ENCODE measurements around the gene CDH15.
"Not testable (repeated sequence)": the region's sequence is repeated elsewhere in the genome, so short reads cannot be mapped to it uniquely, and the experiment has no call there.

The CDH15 gene

DNA sequence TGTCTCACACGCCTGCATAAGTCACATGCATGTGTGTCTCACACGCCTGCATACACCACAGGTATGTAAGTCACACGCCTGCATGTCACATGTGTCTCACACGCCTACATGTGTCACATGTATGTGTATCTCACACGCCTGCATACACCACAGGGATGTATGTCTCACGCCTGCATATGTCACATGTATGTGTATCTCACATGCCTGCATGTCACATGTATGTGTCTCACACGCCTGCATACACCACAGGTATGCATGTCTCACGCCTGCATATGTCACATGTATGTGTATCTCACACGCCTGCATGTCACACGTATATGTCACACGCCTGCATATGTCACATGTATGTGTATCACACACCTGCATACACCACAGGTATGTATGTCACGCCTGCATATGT lies 13.8 kb upstream of the CDH15 start:
- no peak for DNase-seq

DNA sequence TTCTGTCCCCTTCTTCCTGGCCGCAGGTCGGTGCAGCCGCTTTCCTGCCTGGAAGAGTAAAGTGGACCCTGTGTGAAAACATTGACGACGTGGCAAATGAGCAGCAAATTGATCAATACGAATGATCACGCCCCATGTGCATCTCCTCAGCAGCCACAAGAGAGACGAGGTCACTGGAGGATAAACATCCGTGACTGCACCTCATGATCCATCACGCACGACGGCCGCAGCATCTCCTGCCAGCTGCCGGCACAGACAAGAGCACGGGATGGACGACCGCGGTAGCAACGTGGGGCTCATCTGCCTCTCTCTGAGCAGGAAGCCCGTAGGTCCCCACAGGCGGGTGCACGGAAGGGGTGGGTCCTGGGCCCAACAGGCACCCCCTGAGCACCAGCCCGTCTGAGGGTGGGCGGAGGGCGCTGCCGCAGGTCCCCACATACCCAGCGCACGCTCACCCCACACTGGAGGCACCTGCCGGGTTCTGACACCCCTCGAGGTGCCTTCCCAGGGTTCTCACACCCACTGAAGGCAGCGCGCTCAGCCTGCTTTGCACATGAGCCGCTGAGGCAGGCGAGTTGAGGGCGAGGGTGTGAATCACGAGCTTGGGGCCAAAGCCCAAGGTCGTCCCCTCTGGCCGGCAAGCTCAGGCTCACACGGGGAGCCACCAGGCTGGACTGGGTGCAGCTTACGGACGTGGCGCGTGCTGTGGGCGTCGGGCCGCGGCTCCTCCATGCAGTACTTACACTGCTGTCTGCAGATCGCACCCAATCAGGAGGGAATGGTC lies 12.3 kb upstream of the CDH15 start:
- DNase-seq, result no peak

DNA sequence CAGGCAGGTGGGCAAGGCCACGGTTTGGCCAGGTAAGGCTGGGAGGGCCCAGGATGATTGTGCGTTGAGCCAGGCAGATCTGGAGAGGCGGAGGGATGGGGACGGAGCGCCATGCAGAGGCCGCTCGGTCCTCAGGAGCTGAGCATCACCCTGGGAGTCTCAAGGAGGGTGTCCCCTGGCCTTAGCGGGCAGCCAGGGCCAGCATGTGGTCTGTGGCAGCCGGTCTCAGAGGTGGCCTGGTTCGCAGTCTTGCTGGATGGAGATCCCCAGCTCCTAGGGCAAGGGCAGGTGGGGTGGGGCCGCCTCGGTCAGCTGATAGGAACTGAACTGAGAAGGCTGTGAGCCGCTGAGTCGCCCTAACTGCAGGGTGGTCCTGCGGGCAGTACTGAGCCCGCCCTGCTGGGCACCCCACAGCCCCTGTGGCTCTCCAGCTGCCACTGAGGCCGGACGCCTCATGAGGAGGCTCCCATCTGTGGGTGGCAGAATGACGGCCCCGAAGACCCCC lies 11.6 kb upstream of the CDH15 start:
- DNase-seq, result no peak

DNA sequence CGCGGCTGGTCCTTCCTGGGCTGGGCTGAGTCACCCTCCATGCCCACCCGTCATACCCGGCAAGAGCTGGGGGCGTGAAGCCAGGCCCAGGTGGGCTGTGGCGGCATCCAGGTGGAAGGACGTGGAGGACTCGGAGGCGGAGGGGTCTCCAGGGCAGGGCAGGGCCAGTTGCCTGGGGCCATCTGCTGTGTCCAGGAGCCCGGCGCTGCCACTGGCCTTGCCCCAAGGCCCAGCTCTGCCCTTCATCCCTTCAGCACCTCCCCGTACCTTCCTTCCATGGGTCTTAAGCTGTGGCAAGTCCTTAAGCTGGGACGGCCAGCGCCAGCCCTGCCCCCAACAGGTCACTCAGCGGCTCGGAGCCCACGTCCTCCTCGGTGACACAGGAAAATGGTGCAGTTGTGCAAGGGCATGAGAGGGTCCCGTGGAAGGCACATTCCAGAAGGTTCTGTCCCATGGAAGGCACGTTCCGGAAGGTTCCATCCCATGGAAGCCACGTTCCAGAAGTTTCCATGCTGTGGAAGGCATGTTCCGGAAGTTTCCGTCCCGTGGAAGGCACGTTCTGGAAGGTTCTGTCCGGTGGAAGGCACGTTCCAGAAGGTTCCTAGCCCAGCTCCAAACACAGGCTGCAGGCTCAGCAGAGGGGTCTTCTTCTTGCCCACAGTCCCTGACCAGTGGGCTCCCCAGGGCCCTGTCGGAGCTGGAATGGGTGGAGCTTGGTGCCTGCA lies 10.4 kb upstream of the CDH15 start:
- DNase-seq, result no peak

DNA sequence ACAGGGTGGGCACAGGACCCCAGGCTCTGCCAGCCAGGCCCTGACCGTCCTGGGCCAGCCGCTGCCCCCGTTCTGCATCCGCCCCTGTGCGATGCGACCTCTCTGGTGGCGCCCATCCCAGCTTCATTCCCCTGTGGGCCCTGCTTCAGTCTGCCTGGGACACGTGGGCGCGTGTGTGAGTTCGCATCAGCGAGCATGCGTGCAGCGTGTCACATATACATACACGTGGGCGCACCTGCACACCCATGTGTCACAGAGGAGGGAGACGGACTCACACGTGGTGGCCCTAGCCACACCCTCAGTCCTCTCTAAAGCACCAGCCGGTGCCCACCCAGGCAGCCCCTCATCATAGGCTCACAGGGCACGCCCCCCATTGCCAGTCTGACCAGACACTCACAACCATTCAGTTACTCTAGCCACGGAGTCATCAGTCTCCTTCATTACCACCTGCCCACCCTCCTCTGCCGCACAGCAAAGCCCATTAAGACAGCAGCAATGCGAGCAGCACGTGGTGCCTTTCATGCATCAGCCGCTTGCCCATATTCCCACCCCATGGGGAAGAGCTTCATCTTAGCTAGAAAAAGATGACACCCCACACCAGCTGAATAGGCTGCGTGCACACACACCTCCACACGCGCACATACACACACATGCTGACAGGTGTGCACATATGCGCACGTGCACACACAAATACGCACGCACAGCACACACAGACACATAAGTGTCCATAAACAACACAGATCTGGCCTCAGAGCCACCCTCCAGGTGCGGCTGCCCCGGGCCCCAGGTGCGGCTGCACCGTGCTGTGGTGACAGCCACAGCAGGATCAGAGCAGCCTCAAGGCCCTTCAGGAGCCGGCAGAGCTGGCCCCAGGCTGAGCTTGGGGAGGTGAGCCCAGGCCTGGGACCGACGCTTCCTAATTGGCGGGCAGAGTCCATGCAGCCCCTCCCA lies 9.5 kb upstream of the CDH15 start:
- DNase-seq, result no peak

DNA sequence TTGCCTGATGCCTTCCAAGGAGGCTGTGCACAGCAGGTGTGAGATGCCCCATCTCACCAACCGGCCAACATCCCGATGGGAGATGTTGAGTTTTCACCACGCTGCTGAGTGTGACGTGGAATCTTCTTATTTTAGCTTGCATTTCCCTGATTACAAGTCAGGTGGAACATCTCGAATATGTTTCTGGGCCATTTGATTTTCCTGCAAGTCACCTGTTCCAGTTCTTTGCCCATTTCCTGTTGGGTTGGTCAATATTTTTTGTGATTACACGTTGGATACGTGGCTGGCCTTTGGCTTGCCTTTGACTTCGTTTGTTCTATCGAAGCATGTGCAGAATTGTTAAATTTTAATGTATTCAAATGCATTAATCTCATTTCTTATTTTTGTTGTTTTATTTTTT lies 8.3 kb upstream of the CDH15 start:
- no peak for DNase-seq

DNA sequence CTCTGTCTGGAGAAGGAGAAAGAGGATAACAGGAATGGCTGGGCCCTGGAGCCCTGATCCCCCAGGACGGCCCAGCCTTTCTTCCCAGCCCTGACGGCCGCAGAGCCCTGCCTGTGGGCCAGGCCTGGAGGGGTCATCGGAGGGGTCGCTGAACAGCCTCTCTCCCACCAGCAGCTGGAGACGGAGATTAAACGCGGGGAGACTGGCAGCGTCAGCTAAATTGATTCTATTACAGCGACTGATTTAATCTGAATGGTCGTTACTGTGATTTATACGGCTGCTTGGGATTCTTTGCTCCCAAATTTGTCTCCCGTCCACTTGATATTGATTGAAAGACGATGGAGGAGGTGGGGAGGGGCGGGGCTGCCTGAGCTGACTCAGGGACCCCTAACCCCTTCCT lies 7.1 kb upstream of the CDH15 start:
- DNase-seq, result no peak

DNA sequence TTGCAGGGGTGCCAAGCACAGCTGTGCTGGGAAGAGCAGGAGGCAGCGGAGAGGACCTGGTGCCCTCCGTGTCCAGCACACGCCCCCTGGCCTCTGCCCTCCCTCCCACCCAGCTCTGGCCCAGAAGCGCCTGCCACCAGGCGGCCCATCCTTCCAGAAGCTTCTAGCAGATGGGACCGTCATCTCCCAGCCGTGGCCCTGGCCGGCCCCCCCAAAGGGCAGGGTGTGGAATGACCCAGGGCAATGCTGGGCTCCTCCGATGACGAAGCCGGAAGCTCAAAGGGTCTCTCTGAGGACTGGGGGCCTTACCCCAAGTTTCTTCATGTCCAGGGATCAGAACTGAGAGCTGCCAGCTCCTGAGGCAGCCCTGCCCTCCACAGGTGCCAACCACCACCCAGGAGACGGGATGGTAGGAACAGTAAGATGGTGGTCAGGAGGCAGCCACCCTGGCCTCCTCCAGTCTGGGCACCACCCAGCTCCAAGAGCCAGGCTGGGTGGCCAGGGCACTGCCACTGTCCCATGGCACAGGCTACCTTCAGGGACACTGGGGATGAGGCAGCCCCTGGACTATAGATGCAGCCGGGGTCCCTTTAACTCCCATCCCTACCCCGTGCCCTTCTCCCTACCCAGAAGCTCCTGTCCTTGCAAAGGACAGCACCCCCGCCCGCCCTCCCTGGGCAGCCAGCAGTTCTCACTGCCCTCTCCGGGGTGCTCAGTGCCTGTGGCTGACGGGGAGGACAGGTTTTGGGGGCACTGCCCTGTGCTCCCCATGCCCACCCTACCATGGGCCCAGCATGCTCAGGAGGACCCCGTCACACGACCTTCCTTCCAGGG lies 6.5 kb upstream of the CDH15 start:
- DNase-seq, result no peak

DNA sequence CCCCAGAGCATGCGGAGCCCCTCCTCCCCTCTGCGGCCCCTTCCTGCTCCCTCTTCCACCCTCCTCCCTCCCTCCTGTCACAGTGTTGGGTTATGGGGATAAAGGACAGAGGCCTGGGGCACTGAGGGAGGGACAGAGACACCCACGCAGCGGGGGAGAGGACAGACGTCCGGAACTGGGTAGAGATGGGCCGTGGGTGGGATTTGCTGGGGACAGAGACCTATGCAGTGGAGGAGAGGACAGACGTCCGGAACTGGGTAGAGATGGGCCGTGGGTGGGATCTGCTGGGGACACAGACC lies 5.9 kb upstream of the CDH15 start:
- DNase-seq, result not testable (repeated sequence)

DNA sequence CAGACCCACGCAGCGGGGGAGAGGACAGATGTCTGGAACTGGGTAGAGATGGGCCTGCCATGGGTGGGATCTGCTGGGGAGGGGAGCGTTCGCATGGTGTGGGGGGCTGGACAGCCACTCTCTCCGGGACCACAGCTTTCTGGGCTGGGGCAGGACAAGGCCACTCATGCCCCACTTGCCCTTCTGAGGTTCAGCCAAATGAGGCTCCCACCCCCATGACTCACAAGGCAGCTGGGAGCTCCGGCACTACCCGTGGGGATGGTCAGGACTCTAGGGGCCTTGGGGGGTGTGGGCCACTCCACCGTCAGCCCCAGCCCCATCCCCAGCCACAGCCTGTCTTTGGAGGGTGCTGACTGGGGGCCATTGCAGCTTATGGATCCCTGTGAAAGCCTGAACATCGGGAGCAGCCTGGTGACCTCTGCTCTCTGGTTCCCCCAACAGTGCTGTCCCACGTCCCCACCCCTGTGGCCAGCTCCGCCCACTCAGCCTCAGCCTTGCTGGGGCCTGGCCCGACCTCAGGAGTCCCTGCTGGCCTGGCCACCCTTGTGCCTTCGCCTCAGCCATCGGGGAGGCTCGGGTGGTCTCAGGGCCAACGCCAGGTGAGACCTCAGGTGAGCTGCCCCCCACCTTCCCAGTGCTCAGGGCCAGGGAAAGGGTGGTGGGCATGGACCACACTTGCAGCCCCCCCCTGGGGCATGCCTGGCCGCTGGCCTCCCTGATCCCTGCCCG lies 4.7 kb upstream of the CDH15 start:
- no peak for DNase-seq

DNA sequence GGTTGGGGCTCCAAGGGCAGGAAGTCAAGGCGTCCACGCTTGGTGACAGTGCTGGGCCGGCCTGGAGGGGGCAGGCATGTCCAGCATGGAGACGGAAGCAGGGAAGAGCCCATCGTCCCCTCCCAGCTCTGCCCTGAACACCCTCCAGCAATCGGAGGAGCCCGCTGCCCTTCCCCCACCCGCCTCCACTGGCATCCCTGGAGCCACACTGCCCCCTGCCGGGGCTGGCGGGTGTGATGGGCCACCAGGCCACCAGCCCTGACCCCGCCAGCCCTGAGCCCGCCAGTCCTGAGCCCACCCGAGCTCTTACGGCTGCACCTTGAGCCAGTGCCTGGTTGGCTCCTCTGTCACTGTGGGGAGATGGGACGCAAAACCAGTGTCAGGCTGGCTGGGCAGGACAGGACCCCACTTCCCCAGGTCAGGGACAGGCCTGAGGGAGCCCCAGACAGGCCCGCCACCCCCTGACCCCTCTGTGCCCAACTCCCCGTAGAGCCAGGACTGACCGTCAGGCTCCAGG lies 4.1 kb upstream of the CDH15 start:
- DNase-seq, result peak; percentile 90

DNA sequence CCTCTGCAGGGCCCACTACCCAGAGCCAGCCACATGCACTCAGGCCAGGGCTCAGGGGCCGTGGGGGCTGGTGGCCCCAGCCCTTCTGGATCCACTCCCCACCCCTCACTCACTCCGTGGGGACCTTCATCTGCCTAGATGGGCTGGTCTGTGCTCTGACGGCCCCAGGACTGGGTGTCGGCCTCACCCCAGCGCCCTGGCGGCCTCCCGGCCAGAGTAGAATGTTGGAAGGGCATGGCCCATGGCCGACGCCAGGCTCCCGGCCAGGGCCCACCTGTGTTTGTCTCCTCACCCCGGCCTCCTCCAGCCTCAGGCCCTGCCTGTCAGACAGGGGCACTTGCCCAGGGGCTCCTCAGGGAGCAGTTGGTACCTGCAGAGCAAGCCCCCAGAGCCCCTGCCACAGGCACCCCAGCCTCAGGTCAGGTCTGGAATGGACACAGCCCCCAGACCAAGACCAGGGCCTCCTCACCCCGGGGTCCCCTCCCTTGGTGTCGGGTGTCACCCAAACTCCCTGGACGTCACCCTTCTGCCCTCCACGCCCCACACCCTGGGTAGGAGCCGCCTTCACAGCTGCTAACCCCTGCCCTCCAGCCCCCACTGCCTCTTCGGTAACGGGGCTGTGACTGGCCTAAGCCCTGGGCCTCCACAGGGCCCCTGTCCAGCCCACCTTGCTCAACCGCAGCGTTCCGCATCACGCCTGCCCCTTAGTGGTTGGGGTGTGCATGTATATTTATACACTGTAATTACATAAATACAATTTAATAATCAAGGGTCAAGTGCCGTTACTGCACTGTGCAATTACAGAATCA lies 3.0 kb upstream of the CDH15 start:
- no peak for DNase-seq

DNA sequence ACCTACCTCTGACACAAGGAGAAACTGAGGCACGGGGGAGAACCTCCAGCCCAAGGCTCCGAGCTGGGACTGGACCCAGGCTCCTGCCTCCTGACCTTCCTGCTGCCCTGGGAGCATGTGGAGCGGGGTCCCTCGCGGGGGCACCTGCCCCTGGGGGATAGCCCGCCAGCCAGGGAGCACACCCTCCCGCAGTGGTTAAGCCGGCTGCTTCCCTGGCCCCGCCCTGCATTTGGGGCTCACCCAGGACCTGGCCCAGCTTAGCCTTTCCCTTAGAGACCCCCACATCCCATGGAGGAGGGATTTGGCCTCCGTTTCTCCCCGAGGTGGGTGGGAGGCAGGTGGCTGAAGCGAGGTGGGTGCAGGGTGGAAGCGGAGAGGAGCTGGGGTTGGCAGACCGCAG lies 1.8 kb upstream of the CDH15 start:
- DNase-seq, result no peak

DNA sequence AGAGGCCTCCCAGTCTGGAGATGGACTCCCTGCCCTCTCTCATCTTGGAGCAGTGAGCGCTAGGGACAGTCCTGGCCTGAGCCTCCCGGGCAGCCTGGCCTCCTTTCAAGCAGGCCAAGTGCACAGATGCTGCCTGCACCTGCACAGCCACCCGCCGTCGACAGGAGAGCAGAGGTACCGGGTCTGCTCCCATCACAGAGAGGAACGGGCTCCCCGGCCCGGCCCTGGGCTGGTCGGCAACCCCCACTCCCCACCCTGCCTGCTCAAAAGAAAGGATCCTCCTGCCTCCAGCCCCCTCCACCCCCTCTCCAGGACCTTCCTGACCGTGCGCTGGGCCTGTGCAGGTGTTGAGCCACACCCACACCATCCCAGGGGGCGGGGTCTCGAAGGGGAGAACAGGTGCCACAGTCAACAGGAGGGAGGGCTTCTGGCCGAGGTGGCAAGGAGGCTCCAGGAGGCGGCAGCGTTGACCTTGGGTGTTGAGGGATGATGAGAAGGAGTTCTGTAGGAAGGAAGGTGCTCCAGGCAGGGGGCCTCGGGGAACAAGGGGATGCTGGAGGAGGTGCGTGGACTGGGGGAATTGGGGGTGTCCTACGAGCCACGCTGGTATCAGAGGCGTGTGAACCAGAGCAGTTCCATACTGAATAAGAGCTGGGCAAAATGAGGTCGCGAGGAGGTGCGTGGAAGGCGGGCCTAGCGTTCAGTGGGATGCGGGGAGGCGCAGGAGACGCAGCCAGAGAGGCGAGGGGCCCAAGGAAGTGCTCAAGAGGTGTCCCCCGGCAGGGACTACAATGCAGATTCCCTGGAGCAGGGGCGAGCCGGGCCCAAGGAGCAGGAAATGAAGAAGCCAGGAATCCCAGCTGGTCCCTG lies 967 bp upstream of the CDH15 start:
- DNase-seq, result no peak

DNA sequence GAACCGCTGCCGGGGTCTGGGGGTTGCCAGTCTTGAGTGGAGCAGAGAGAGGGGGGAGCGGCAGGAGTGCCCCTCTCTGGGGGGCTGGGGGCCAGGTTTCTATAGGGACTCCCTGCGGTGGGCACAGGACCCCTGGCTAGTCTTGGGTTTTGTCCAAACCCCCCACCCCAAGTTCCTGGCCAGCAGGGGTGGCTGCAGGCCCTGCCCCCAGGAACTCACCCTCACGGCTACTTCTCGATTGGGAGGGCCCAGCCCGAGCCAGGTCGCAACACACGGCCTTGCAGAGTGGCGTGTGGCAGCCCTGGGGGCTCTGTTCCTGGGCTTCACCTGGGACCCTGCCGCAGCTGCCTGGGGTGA lies 601 bp downstream of the CDH15 start:
- DNase-seq, result no peak

DNA sequence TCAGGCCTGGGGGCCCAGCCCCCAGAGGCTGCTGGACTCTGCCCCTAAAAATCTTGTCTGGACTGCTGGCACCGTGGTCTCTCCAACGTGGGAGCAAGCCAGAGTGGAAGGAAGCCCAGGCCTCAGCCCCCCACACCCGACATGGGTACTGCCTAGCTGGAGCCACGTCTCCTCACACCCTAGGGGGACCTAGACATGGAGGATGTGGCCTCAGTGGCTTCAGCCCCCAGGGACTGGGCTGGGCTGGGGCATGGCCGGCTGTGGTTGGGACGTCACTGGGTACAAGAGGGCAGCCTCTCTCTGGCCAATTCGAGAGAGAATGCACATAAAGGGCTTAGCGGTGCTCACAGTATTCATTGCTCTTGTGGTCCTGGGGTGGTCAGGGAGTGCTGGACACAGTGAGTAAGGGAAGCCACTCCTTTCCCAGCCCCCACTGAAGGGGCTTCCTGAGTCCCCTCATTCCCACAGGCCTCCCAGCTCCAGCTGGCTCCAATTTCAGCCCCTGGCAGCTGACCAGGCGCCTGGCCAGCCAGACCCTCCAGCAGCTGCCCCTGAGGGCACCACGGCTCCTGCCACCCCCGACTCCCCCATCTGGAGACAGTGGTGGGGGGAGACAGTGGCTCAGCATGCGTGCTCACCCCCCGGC lies 1.1 kb downstream of the CDH15 start:
- no peak for DNase-seq

DNA sequence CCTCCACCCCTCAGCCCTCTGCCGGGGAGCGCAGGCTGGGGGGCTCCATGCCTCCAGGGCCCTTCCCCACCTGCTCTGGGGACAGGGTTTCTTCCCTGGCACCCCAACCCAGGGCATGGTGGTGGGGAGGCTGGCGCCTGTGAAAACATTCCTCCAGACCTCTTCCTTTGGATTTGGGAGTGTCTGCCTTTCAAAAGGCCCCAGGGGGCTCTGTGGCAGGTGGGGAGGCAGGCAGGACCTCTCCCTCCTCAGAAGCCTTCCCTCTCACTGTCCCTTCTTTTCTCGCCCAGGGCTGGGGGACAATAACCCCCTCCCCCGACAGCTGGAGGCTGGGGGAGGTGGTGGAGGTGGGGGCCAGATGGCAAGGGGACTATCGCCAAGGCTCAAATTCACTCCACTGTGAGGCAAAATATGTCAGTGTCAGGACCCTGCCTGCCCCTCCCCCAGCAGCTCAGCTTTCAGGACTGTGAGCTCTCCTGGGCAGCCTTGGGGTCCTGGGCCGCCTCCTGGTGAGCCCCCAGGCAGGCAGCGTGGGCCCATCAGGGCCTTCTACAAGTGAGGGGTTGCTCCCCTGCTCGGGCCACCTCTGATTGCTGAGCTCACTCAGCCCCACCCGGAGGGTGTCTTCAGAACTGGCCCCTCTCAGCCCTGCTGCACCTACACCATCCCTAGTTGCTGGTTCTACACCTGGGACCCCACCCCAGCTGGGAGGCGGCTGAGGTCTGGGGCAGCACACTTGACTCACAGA lies 1.8 kb downstream of the CDH15 start:
- DNase-seq, result no peak

DNA sequence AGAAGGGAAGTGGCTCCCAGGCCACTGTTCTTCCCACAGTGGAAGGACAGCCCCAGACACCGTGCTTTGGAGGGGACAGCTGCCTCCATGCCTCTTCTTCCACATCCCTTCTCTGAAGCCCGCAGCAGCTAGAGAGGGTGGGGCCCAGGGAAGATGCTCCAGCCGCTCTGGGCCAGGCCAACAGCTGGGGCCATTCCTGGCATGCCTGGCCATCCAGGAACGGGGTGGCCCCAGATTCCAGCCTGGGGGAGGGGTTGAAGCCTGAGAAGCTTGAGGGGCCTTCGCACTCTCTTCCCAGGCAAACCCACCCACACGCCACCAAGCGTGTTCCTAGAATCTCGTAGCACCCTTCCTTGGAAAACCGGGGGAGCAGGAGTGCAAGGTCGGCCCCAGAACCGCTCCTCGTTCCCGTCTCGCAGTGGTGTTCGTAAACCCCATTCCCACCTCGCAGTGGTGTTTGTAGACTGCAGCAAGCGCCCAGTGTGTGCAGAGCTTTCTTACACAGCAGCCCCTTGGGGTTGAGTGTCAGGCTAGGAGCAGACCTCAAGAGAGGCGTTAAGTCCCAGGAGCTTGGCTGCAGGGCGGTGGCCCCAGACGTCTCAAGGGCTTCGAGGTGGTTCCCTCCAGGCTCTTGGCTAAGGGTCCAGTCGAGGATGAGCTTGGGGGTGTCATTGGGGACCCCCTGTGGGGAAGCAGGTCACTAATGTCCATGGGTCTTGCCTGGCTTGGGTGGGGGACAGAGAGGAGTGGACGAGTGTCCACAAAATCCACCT lies 2.7 kb downstream of the CDH15 start:
- no peak for DNase-seq
